GM12878 (cell line): ENCODE measurements around the gene SYNGR2. TPM values are rescaled to one million over a fixed set of nuclear protein-coding genes. Genes with fewer than 3 reads are reported as not detected.

Experiments
- BCL3 ChIP-seq: IDR thresholded peaks from 2 replicates; pipeline ENCODE4 v1.6.1; 2011; ENCODE audit warnings: borderline replicate concordance, low read depth, mild to moderate bottlenecking, moderate library complexity, low read length; ENCODE audit not compliant: insufficient read depth, poor library complexity, severe bottlenecking
- FOXK2 ChIP-seq: fragments of 450-650 bp; IDR thresholded peaks from 2 replicates; pipeline ENCODE4 v1.6.1; 2017; ENCODE audit warnings: mild to moderate bottlenecking, moderate library complexity
- IKZF2 ChIP-seq, 2 experiments: fragments of 450-650 bp; IDR thresholded peaks; 2 replicates each; pipeline ENCODE4 v1.6.1; 2017; ENCODE audit warnings: mild to moderate bottlenecking in 2 of 2, moderate library complexity in 2 of 2
- IRF3 ChIP-seq: fragments of 450-650 bp; IDR thresholded peaks from 2 replicates; pipeline ENCODE4 v1.6.1; 2014; ENCODE audit warnings: mild to moderate bottlenecking
- KDM1A ChIP-seq: fragments of 200-600 bp; sonication (generic); IDR thresholded peaks from 2 replicates; pipeline ENCODE4 v1.6.1; 2016; ENCODE audit warnings: borderline replicate concordance
- NFYB ChIP-seq: IDR thresholded peaks from 2 replicates; pipeline ENCODE4 v1.6.1; 2011; ENCODE audit warnings: low read depth, mild to moderate bottlenecking, low read length, improper control_type of control experiment, moderate library complexity; ENCODE audit not compliant: insufficient read depth
- NR2C1 ChIP-seq: fragments of 450-650 bp; IDR thresholded peaks from 2 replicates; pipeline ENCODE4 v1.6.1; 2017; ENCODE audit warnings: antibody characterized with exemption, mild to moderate bottlenecking, moderate library complexity
- NRF1 ChIP-seq: conservative IDR thresholded peaks from 2 replicates; pipeline ENCODE4 v1.6.1; 2011; ENCODE audit warnings: mild to moderate bottlenecking, low read depth, low read length, improper control_type of control experiment
- POLR2AphosphoS5 ChIP-seq: IDR thresholded peaks from 2 replicates; pipeline ENCODE4 v1.6.1; 2011; ENCODE audit warnings: mild to moderate bottlenecking, low read length, inconsistent platforms
- REST ChIP-seq: IDR thresholded peaks from 2 replicates; pipeline ENCODE4 v1.6.1; 2012; ENCODE audit warnings: mild to moderate bottlenecking, low read depth, low read length
- SMAD1 ChIP-seq: fragments of 450-650 bp; IDR thresholded peaks from 2 replicates; pipeline ENCODE4 v1.6.1; 2018; ENCODE audit warnings: mild to moderate bottlenecking, low read depth; ENCODE audit not compliant: partially characterized antibody
- SMAD5 ChIP-seq: IDR thresholded peaks from 2 replicates; pipeline ENCODE4 v1.6.1; 2016; ENCODE audit warnings: antibody characterized with exemption, low read depth
- SP1 ChIP-seq: IDR thresholded peaks from one replicate; pipeline ENCODE4 v1.6.1; 2011; ENCODE audit warnings: low read depth, low read length
- ZBTB11 ChIP-seq: fragments of 450-650 bp; formaldehyde crosslinking; IDR thresholded peaks from 2 replicates; pipeline ENCODE4 v1.5.0; 2022; ENCODE audit warnings: mild to moderate bottlenecking, missing genetic modification characterization
- ZNF384 ChIP-seq: IDR thresholded peaks from 2 replicates; pipeline ENCODE4 v1.6.1; 2012; ENCODE audit warnings: low read depth, mild to moderate bottlenecking, low read length, improper control_type of control experiment, borderline replicate concordance
- ZNF687 ChIP-seq: fragments of 450-650 bp; IDR thresholded peaks from 2 replicates; pipeline ENCODE4 v1.6.1; 2017; ENCODE audit warnings: mild to moderate bottlenecking, moderate library complexity
- polyA plus RNA-seq, 11 experiments: library from polyadenylated mRNA; depleted of rRNA in 4 of 11; unstranded in 6 of 11; stranded (reverse) in 5 of 11; fragments of >200 nt; fragmentation: Nextera tagmentation in 4 of 11; fragmentation: Illumina TruSeq in 1 of 11; extraction: Ambion mirVana in 4 of 11; extraction: Trizol in 1 of 11; gene quantifications; 1 replicate in 1 of 11; 2 replicates in 10 of 11; pipeline versions ENCODE4 v1.2.1 to v1.2.3, GENCODE V29; 2011 to 2016; ENCODE audit warnings: inconsistent platforms in 2 of 11, missing spikeins in 2 of 11, low read depth in 1 of 11
- total RNA-seq, 4 experiments: library from RNA; depleted of rRNA in 3 of 4; stranded (reverse); fragments of >200 nt in 3 of 4; fragmentation: Illumina TruSeq in 1 of 4; extraction: Trizol in 1 of 4; gene quantifications; 2 replicates each; pipeline versions ENCODE4 v1.2.1 to v1.2.3, GENCODE V29; 2013 to 2021

Gene SYNGR2
- total and polyA plus RNA-seq, 10 of the 15 experiments (the other 5 are each of a cell fraction or from before 2014, with no cell fraction given) = 4.4 to 529 (median 261) TPM

GRCh38 chr17:78214016-78214705, 45.8 kb downstream of the SYNGR2 start, which contains the start of gene BIRC5 (continued):
- TF ChIP-seq SMAD1 (no peak), REST (no peak), IKZF2 (IDR thresholded peaks at IDR 0.05) (no peak), BCL3 (no peak), KDM1A (no peak), FOXK2 (no peak), NRF1 (no peak), ZBTB11 (CRISPR knock-in tag) (no peak), IRF3 (no peak), ZNF384 (no peak), SMAD5 (no peak), NR2C1 (peak; percentile 62; the same call in 1 of the 2 replicates), NFYB (no peak), SP1 (peak; percentile 90), POLR2AphosphoS5 (no peak), ZNF687 (0 out of 2 replicates have a peak, but pooled peaks have one; percentile 14)
